Measurements from ENCODE around the gene TRABD2B. TPM values are rescaled to one million over a fixed set of nuclear protein-coding genes. Genes with fewer than 3 reads are reported as not detected.

The TRABD2B gene
- total RNA-seq, 2 donors from 2014 or later = 0.70 to 1.0 TPM

DNA sequence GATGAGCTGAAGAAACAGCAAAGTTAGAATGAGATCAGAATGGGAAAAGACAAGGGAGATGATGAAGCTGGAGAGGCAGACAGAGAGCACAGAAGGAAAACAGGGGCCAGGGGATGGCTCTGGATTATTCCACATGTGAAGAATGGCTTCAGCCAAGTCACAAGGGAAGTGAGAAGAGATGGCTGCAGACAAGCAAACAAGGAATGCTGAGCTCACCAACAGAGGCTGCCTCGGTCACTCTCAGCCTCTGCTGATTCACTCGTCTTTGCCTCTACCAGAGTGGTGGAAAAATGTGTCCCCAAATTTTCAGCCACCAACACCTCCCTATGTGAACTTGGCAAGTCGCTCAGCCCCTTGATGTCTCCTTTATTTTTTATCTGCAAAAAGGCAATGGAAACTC lies 46.7 kb downstream of the TRABD2B start:
- no peak for ATAC-seq
- intact Hi-C loops (cut with DNase I, micrococcal nuclease) = no loop called here
- no peak for DNase-seq

GRCh38 chr1:47948126-47948525 lies 49.1 kb downstream of the TRABD2B start:
- peak in 1 of 2 donors; percentile 49 for DNase-seq
- intact Hi-C loops (cut with DNase I, micrococcal nuclease) = no loop called here
- peak; percentile 93 for ATAC-seq

- intact Hi-C loops (cut with DNase I, micrococcal nuclease) = no loop called here
- ATAC-seq (no peak), DNase-seq (no peak)
Measured at GRCh38 chr1:47947531-47947930, 49.7 kb downstream of the TRABD2B start.

- DNase-seq (no peak), ATAC-seq (no peak)
- intact Hi-C loops (cut with DNase I, micrococcal nuclease) = no loop called here
Measured at GRCh38 chr1:47944561-47944960, 52.6 kb downstream of the TRABD2B start.

DNA sequence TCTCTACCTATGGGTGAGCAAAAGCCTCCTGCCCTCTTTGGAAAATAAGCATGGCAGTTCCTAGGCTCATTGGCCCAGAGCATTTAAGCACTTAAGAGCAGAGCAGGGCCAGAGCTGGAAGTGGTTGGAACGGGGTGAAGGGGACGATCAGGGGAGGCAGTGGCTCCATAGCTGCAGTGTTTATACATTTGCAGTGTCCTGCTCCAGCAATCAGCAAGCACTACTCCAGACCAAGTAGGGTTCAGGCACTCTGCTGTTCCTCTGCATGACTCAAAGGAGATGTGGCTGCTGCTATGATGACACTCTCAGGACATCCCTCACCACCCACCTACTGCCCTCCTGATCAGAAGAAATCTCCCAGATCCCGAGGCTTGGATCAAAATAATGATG lies 55.0 kb downstream of the TRABD2B start:
- peak; percentile 20 for ATAC-seq
- intact Hi-C loops (cut with DNase I, micrococcal nuclease) = no loop called here
- no peak for DNase-seq

DNA sequence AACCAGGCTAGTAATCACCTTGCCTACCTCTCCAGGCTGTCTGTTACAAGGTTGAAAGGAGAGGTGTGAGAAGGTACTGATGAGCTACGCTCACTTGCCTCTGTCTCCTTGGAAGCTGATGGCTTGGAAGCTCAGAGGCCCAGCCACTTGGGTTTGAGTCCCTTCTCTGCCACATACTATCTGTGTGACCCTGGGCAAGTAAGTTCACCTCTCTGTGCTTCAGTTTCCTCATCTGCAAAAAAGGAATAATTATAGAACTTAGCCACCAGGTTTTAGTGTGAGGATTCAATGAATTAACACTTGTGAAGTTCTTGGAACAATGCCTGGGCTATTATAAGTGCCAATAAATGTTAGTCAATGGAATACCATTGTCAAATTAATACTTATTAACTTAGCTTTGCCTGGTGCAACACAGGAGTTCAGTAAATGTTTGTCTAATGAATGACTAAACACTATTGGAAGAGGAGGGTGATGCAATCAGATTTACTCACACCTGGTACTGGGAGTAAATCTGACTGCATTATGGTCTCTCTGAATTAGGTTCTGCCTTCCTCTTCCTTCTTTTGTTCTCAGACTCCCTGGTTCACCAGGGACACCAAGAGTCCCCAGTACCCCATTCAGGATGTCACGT lies 55.5 kb downstream of the TRABD2B start:
- ATAC-seq (peak; percentile 73), DNase-seq (no peak)
- intact Hi-C loops (cut with DNase I, micrococcal nuclease) = no loop called here

GRCh38 chr1:47940779-47941178 lies 56.4 kb downstream of the TRABD2B start:
- intact Hi-C loops (cut with DNase I, micrococcal nuclease) = no loop called here
- DNase-seq (no peak), ATAC-seq (no peak)

GRCh38 chr1:47940326-47940725 lies 56.9 kb downstream of the TRABD2B start:
- intact Hi-C loops (cut with DNase I, micrococcal nuclease) = no loop called here
- no peak for DNase-seq
- ATAC-seq = no peak

DNA sequence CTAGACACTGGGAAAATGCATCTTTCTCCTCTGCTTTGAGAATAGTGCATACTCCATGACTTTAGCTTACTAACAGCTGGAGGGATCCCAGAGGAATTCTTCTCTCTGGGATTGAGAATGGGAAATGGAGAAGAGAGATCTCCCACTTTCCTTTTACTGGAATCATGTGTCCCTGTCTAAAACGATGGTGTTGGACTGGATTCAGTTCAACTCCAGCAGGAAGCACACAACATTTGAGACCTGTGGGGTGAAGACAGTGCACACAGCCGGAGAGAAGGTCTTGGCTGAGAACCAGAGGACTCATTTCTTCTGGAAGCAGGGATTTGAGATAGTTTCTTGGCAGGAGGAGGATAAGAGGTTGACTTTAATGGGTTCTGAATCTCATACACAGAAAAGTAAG lies 58.7 kb downstream of the TRABD2B start:
- ATAC-seq (no peak), DNase-seq (no peak)
- intact Hi-C loops (cut with DNase I, micrococcal nuclease) = no loop called here

DNA sequence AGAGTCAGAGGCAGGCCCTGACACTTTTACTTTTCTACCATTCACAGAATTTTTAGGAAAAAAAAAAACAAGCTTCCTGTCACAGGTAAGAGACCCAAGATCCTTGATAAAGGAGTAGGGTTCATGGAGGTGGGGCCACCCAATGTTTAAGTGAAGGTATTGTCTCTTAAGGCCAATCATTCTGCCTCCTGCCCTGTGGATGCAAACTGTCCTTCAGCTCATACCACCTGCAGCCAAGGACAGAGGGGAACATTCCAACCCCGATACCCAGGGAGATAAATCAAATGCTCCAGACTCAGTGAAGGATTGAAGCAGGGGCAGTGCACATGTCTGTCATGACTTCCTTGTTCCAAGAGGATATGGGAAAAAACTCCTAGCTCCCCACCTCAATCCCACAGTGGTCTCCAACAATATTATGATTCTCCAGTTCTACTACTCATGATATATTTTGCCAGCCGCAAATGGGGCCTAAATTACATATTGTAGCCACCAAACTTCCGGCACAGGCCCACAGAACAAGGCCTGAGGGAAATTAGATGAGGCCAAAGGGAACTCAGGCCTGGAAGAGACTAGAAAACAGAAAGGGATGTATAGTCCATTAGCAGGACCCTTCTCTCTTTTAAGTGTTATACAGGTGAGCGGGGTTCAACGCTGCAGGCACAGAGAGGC lies 59.5 kb downstream of the TRABD2B start:
- ATAC-seq = no peak
- intact Hi-C loops (cut with DNase I, micrococcal nuclease) = no loop called here
- DNase-seq = no peak

GRCh38 chr1:47936916-47937551 lies 60.2 kb downstream of the TRABD2B start:
- ATAC-seq (no peak), DNase-seq (no peak)
- intact Hi-C loops (cut with DNase I, micrococcal nuclease) = no loop called here

DNA sequence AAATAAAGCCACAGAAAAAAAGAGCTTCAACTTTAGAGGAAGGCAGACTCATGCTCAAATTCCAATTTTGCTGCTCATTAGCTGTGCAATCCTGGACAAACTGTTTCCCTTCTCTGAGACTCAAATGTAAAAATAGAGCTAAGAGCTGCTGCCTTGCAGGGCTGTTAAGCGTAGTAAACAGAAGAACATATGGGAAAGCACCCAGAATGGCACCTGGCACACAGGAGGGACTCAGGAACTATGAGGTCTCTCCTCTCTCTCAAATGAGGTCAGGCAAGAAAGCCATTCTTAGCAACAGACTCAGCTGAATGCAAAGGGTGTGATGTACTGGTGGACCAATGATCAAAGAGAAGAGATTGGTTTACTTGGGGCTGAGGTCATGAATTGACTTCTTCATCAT lies 61.3 kb downstream of the TRABD2B start:
- intact Hi-C loops (cut with DNase I, micrococcal nuclease) = no loop called here
- ATAC-seq = no peak
- no peak for DNase-seq

GRCh38 chr1:47935163-47935562 lies 62.0 kb downstream of the TRABD2B start:
- DNase-seq (no peak), ATAC-seq (no peak)
- intact Hi-C loops (cut with DNase I, micrococcal nuclease) = no loop called here

DNA sequence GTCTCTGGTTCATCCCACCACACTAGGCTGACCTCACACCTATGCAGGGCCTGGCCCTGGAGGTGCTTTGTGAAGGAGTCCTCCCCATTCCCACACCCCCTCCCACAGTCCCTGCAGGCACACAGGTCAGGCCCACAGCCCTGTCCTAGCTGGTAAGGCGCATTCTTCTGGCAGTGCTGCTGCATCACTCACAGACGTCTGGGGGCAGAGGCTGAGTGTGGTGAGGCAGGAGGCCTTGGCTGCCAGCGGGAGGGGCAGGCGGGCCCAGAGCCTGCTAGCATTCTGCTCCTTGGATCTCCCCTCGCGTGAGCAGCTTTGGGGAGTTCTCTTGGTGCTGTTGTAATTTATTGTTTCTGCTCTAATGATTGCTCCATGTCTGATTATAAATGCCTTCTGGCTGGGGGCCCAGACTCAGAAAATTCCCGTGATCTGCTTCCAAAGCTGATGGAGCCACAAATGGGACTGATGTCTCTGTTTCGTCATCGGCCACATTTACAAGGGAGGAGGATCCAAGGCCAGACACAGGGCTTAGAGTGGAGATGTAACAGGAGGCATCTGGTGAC lies 62.9 kb downstream of the TRABD2B start:
- ATAC-seq = peak; percentile 7
- intact Hi-C loops (cut with DNase I, micrococcal nuclease) = no loop called here
- DNase-seq = peak; percentile 30 to 44

DNA sequence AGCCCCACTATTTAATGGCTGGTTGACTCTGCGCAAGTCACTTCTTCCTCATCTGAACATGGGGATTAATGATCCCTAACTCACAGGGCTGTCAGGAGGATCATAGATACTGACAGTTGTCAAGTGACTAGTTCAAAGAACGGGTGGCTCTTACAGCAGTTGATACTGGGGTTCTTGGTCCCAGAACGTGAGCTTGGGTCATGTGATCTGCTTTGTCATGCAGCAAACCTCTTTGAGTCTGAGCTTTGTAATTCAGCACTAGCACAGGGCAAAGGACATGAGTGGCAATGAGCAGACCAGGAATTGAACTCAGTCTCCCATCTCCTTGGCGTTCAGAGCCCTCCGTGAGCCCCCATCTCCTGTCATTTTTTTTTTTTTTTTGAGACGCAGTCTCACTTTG lies 64.4 kb downstream of the TRABD2B start:
- DNase-seq (no peak), ATAC-seq (no peak)
- intact Hi-C loops (cut with DNase I, micrococcal nuclease) = no loop called here

GRCh38 chr1:47931395-47931794 lies 65.8 kb downstream of the TRABD2B start:
- peak; percentile 79 for ATAC-seq
- intact Hi-C loops (cut with DNase I, micrococcal nuclease) = no loop called here

DNA sequence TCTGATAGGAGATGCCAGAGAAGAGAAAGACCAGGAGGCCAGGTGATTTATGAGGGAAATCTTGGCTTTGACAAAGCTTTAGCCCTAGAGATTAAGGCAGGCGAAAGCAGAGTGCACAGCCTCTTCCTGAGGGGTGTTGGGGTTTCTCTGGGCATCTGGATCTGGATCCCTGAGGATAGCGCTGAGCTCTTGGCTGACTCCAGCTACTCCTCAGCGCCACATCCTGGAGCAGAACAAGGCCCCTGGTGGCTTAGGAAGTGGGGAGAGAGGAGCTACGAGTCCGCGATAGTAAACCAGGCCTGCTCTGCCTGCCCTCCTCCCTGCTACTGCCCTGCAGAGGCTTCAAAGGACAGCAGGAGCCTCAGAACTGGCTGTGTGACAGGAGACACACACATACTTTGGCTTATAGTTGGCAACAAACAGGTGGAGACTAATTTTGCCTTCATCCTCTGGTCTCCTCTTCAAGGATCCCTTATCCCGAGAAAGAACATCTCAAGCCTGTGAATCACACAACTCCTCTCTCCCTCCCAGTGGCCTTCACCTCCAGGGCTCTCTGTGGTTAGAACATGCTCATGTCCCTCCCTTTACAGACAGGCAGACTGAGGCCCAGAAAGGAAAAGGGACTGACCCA lies 66.9 kb downstream of the TRABD2B start:
- DNase-seq (no peak), ATAC-seq (no peak)
- intact Hi-C loops (cut with DNase I, micrococcal nuclease) = no loop called here

More at GRCh38 chr1:47931395-47931794, 65.8 kb downstream of the TRABD2B start:
- DNase-seq = peak; percentile 42 to 57

DNA sequence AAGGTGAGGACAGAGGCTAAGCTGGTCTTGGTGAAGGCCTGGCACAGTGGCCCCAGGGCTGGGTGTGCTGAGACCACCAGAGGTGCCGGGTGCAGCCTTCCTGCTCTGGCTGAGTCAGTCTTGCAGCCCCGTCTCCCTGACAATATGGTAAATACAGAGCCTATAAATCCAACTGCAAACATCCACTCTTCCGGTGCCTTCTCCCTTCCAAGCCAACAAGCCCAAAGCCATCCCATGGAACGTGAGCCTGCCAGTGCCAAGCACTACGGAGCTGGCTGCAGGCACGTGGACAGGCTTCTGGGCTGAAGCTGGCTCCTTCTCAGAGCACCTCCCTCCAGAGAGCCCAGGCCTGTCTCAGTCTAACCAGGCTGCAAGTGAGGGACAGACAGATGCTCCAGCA lies 70.0 kb downstream of the TRABD2B start:
- intact Hi-C loops (cut with DNase I, micrococcal nuclease) = no loop called here
- DNase-seq (peak in 1 of 2 donors; percentile 19), ATAC-seq (peak; percentile 63)

GRCh38 chr1:47926461-47926999 lies 70.7 kb downstream of the TRABD2B start:
- intact Hi-C loops (cut with DNase I, micrococcal nuclease) = no loop called here
- ATAC-seq (no peak), DNase-seq (no peak)

All from left colon (tissue), 2 donors.